ENCODE measurements around the gene NEAT1.

NEAT1 gene

DNA sequence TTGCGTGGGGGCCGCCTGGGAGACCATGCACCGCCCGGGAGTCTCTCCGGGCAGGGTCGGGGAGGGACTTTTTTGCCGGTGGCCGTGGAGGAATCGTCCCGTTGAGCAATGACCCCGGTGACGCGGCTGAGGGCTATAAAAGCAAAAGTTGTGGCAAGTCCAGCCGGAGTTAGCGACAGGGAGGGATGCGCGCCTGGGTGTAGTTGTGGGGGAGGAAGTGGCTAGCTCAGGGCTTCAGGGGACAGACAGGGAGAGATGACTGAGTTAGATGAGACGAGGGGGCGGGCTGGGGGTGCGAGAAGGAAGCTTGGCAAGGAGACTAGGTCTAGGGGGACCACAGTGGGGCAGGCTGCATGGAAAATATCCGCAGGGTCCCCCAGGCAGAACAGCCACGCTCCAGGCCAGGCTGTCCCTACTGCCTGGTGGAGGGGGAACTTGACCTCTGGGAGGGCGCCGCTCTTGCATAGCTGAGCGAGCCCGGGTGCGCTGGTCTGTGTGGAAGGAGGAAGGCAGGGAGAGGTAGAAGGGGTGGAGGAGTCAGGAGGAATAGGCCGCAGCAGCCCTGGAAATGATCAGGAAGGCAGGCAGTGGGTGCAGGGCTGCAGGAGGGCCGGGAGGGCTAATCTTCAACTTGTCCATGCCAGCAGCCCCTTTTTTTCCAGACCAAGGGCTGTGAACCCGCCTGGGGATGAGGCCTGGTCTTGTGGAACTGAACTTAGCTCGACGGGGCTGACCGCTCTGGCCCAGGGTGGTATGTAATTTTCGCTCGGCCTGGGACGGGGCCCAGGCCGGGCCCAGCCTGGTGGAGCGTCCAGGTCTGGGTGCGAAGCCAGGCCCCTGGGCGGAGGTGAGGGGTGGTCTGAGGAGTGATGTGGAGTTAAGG, at the start of gene NEAT1:
Gene NEAT1, plus strand, starts transcription at position 166 of the 883 bp plus-strand sequence.
- peak; percentile 93 to 97 for DNase-seq (ENCODE audit: low read depth in 2 of 2, low spot score in 1 of 2)

DNA sequence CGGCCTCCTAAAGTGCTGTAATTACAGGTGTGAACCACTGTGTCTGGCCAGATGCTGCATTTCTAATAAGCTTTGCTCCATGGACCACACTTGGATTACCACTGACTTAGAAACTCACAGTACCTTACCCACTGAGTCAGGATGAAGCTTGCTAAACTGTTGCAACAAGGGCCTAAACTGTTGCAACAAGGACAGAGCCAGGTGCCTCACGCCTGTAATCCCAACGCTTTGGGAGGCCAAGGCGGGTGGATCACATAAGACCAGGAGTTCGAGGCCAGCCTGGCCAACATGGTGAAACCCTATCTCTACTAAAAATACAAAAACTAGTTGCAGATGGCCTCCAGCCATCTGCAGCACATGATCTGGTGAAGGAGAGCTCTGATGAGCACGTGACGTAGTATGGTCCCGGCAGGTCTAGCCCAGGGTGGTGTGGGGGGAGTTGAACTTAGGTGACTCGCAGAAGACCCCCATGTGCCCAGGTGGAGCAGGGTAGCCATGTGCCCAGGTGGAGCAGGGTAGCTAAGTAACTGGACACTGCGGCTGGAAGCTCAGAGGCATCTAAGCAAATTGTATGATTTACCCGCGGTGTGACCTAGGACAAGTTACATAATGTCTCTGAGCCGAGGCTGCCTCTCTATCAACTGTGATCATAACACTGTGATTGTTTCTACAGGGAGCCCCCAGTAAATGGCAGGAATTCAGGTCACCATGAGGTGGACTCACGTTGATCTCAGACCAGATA, 48.6 kb upstream of the NEAT1 start:
- DNase-seq (ENCODE audit: low read depth in 2 of 2, low spot score in 1 of 2), result no peak

DNA sequence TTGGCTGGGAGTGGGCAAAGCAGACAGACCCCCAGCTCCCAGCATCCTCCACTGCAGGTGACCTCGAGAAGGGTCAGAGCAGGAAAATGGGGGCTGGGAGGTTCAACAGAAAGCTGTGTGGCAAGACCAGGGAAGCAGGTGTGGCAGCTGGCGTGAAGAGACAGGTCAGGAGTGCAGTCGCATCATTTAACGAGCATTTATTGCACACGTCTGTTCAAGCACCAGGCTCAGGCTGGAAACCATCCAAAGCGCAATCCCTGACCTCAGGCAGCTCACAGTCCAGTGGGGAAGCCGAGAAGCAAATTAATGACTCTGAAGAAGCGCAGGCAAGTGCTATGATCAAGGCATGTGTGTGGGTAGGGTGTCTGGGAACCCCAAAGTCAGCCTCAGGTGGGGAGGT, 47.6 kb upstream of the NEAT1 start:
- DNase-seq (ENCODE audit: low read depth in 2 of 2, low spot score in 1 of 2), result no peak

DNA sequence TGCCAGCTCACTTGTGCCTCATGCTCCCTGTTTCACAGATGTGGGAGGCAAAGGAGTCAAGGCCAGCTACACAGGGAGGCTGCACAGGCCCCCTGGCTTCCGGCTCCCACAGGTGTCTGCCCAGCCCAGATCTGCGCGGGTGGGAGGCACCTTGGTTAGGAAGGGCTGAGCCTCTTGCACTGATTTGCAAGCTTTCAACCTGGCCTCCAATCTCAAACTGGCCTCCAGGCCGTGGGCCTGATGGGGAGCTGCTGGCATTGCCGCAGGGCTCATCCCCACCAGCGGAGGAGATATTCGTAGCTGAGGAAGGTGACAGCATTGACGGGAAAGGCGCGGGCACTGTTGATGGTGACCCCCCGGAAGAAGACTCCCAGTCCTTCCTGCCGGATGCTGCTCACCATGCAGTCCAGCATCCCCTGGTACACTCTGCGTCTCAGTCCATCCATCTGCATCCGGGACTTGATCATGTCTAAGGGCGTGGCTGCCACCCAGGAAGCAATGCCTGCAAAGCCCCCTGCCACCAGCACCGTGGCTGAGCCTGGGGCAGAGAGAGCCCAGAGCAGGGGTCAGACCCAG, 46.4 kb upstream of the NEAT1 start:
- no peak for DNase-seq (ENCODE audit: low read depth in 2 of 2, low spot score in 1 of 2)

DNA sequence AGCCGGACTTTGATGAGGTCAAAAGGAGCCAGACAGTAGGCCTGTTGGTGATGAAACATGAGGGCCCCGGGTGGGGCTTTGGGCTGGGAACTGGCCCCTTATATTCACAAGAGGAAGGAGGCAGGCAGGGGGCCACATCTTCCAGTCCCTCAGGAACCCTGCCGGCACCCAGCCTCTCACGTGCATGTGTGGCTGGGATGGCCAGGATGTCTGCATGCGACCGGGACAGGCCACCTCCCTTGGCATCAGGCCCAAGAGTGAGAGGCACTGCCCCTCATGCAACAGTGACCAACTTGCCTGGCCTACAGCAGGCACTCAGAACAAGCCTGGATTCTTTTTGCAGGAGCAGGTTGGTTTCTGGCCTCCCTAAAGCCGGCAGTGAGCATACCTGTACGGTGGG, 45.6 kb upstream of the NEAT1 start:
- DNase-seq (ENCODE audit: low read depth in 2 of 2, low spot score in 1 of 2), result no peak

DNA sequence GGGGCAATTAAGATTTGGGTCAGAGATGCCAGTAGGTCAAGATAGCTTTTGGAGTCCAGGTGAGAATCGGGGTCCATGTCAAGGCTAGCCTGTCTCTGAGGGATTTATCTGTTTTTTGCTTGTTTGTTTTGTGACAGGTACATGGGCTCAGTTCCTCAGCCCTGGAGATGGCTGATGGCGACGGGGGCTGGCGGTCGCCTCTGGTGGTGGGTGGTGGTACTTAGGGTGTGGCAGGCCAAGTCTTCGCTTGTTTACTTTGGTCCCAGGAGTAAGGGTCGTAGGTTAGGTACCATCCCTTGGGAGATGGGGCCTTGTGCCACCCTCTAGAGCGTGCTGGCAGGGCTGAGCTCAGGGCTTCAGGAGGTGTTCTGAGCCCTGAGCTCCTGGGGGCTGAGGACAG, 44.8 kb upstream of the NEAT1 start:
- DNase-seq (ENCODE audit: low read depth in 2 of 2, low spot score in 1 of 2), result no peak

DNA sequence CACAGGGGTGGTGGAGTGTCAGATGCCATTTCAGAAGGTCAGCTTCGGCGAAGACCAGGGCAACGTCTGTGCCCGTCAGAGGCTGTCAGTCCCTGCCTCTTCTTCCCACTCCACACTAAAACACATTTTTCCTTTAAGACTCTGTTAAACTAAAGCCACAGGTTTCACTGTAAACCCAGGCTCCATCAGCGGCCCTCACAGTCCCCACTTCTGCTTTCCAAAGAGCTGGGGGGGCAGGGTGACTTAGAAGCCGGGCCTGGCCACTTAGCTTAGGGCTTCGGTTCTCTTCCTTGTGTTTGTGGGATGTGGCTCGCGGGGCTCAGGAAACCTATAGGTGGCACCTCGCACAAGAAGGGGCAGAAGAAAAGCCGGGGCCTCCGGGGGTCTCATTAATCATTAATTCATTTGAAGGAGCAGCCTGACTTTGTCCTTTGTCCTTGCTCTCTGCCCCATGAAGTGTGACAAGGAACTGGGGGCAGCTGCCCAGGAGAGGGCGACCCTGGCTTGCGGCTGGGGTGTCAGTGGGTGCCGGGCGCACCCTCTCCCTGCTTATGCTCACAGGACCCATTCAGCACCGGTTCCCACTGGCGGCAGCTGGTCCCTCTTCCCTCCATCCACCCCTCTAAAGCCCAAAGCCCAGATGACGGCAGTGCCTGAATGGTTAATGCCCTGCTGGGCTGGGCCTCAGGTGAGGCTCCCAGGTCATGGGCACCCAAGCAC, 44.2 kb upstream of the NEAT1 start:
- DNase-seq (ENCODE audit: low read depth in 2 of 2, low spot score in 1 of 2), result no peak

DNA sequence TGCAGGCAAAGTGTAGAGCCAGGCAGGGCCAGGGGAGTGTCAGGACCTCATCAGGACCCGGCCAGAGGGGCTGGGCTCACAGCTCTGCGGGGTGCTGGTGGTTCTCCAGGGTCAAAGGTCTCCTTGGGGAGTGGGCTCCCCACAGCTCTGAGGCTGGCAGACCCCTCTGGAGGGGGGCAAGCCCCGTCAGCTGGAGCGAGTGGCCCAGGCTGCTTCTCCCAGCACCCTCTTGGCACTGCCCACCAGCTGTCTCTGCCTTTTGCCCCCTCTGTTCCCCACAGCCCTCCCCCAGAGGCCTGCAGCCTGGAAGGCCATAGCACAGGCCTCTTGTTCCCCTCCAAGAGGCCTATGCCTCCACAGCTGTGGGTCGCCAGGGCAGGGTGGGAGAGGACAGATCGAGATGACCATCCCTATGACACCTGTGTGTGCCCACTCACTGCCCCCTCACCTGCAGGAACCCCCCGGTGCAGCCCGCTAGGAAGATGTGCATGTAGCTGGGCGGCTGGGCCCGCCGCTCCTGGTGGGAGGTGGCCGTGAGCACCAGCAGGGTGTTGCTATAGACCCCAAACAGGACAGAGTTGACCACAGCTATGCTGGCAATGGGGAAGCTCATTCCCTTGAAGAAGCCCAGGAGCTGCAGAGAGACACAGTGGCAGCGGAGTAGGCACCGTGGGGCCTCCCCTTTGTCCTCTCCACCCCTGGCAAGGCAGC, 43.5 kb upstream of the NEAT1 start:
- DNase-seq (ENCODE audit: low read depth in 2 of 2, low spot score in 1 of 2), result no peak

DNA sequence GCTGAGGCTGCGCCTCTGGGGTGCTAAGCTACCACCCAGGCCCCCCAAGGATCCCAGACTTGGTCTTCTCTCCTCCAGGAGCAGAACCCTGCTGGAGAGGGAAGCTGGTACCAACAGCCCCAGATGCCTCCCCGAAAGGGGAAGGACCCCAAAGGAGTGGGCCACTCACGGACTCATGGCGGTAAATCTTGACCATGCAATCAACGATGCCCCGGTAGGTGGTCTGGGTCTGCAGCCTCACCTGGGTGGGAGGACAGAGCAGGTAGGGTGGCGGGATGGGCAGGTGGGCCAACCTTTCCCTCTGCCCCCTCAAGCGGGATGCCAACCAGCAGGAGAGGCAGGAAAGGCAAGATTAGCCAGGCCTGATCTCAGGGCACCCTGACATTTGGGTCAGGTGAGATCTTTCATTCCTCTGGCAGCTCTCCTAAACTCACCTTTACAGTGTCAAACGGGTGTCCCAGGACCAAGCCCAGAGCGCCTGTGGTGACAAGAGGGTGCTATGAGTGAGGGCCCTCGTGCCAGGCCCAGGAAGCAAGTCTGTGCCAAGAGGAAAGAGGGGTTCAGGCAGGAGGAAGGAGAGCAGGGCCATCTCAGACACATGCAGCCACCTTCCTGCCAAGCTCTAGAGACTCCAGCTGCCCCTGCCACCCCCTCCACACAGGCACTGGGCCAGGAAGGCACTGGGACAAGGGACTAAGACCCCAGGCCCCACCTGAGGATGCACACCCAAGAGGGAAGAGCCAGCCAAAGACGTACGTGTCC, 42.7 kb upstream of the NEAT1 start:
- DNase-seq (ENCODE audit: low read depth in 2 of 2, low spot score in 1 of 2), result no peak

DNA sequence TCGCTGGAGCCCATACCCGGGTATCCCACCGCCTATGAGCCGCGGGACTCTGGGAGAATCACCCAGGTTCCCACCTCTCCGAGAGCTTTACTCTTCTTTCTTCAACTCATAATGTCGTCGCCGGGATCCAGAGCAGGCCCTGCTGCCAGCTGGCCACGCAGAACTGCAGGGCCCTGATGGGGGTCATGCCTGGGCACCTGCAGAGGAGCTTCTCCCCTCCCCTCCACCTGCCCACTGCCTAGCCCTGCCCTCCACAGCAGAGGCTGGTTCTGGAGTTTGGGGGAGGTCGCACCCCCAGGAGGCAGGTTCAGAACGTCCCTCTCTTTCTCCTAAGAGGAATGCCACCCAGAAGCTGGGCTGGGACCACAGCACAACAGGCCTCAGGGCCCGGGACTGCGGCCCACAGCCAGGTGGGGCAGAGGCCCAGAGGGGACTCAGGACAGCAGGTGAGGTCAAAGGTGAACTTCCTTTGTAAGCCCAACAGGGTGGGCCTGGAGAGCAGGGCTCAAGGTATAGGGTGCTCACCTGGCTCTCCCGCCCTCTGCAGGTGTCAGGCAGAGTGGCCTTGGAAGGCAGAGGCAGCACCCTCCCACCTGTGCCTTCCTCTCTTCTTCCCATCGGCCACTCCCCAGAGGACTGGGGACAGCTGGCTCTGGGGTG, 42.0 kb upstream of the NEAT1 start:
- DNase-seq (ENCODE audit: low read depth in 2 of 2, low spot score in 1 of 2), result no peak

DNA sequence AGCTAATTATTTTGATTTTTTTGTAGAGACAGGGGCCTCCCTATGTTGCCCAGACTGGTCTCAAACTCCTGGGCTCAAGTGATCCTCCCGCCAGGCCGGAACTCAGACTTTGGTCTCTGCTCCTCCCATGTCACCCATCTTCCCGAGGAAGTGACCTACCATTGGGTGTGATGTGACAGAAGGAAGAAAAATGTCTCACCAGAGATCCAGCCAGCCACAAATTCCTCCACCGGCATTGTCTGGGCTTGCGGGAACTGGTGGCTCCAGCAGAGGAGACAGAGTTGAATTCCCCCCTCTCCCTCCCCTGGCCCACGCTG, 40.9 kb upstream of the NEAT1 start:
- DNase-seq (ENCODE audit: low read depth in 2 of 2, low spot score in 1 of 2), result no peak

DNA sequence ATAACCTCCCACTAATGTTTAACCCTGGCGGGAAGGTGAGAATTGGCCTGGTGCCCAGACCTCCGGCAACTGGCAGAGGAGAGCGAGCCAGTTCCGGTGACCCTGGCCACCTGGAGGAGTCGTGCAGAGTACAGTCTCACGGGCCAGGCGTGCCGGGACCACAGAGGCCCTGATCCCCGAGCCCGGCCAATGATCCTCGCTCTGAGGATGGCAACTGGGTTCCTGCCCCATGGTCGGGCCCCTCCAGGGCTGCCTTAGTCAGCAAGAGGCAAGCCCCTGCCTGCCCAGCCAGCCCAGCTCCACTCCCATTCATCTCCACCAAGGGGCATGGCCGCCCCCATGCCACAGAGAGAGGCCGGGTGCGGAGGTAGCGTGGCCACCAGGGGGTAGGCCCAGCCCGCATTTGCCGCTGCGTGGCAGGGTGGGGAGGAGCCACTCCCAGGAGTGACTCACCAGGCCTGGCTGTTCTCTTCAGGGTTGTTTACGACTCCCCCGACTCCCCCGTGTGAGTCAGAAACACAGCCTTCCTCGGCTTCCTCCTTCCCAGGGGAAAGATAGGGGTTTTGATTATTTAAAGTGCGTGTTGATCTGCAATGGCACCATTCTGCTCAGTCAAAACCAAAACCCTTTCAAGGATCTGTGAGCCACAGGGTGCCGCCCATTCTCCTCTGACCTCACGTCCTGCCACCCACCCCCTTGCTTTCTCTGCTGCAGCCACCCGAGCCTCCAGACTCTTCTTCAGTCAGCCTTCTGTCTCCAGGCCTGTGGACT, 40.4 kb upstream of the NEAT1 start, which contains the start of gene SLC25A45:
Gene SLC25A45, minus strand, starts transcription at position 614 of the 771 bp plus-strand sequence. CDS start 695 bp downstream, outside the sequence.
- DNase-seq (ENCODE audit: low read depth in 2 of 2, low spot score in 1 of 2), result peak; percentile 76 to 83

DNA sequence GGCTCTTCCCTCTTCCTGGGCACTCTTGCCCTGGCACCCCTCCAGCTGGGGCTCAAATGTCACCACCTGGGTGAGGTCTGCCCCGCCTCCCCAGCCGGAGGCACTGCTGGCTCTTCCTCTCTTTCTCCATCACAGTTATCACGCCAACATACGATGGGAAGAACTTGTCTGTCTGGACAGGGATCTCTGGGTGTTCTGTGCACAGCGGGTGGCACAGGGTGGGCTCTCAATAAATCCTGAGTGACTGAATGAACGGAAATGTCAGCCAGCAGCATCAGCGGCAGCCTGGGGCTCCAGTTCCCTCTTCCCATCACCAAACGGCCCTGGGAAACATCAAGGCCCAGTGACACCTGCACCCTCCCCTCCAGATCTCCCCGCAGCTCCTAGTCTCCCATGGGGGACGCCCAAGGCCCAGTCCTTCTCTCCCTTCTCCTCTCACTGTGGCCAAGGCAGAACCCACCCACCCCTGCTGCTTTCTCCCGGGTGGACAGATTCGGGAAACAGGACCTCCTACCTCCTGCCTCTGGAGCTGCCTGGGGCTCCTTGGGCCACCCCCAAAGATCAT, 39.7 kb upstream of the NEAT1 start:
- DNase-seq (ENCODE audit: low read depth in 2 of 2, low spot score in 1 of 2), result no peak

DNA sequence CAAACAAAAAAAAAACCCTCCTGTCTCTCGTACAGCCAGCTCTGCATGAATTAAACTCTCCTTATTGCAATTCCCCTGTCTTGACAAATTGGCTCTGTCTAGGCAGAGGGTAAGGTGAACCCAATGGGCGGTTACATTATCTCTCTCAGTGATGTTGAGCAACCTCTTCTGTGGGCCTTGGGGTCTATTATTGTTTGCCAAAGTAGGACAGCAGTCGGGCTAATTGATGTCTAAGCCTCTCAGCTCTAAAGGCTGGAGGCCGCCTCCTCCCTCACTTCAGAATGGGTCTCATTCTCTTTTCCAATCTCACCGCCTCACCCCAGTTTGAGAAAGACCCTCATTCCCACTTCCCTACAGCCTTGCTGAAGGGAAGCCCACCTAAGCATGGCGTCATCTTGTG, 38.8 kb upstream of the NEAT1 start:
- DNase-seq (ENCODE audit: low read depth in 2 of 2, low spot score in 1 of 2), result no peak

DNA sequence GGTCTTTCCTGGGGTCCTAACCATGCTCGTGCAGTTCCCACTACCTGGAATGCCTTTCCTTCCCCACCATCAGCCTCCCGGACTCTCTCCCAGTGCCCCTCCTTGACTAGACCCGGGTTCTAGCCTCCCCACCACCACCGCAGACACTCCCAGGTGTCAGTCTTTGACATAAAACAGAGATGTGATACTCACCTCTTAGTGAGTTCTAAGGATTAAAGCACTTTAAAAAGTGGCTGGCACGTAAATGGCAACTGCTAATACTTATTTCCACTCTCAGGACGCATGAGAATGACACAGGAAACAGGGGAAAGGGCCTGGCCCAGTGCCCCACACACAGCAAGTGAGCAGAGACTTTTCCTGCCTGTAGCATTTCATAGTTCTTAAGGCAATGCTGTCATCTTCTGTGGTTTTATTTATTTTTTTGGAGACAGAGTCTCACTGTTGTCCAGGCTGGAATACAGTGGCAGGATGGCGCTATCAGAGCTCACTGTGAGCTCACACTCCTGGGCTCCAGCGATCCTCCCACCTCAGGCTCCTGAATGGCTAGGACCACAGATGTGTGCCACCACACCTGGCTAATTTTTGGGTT, 38.2 kb upstream of the NEAT1 start:
- no peak for DNase-seq (ENCODE audit: low read depth in 2 of 2, low spot score in 1 of 2)

DNA sequence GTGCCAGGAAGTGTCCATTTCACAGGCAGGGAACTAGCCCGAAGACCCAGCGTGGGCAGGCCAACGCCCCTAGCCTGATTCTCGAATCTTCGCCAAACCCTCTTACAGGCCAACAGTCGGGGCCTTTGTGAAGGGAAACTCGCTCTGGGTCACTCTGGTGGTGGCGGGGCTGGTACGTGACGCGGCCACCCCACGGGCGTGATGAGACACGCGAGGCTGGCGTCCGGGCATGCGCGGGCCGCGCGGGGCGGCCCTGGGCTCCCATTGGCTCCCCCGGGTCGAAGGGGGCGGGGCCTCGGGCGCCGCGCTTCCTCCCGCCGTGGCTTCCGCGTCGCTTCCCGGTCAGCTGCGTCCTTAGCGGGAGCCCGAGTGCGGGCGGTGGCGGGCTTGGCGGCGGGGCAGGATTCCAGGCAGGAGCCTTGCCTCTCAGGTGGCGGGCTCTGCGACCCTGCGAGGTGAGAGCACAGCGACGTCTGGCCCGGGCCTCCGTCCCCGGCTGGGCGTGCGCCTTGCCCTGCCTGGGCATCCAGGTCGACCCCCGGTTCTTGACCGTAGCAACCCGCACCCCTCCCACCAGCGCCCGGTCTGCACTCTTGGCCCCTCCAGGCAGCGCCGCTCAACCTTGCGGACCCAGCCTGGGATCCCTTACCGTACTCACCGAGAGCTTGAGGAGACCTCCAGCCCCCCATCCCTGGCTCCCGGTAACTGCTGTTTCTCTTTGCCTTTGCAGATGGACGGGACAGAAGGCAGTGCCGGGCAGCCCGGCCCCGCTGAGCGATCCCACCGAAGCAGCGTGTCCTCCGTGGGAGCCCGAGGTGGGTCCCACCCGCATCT, 36.1 kb upstream of the NEAT1 start, which contains the start of gene FRMD8:
Gene FRMD8, plus strand, starts transcription at position 331 of the 834 bp plus-strand sequence. Its CDS starts 400 bp downstream, at position 731.
- DNase-seq (ENCODE audit: low read depth in 2 of 2, low spot score in 1 of 2), result peak; percentile 66 to 82

DNA sequence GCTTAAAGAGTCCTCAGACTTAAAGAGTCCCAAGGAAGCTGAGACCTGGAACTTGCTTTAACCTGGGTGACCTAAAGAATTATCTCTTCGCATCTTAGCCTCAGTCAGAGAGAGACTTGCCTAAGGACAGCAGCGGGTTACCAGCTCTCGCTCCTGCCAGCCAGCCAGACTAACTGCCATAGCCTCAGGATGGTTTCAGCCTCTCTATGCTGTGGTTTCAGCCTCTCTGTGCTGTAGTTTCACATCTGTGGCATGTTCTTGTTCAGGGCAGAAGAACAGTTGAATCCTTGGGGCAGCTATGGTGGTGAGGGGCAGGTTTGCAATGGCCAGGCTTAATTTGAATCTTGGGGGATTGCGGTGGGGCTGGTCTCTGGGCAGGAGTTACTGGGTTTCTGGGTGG, 33.9 kb upstream of the NEAT1 start:
- DNase-seq (ENCODE audit: low read depth in 2 of 2, low spot score in 1 of 2), result no peak

Data from stimulated activated CD8-positive, alpha-beta memory T cell treated with anti-CD3 and anti-CD28 coated beads, Interleukin-4, amount 100 ng/mL, for 1 hour (primary cell).